Karpas-422 (cell line): ENCODE measurements around the gene PAFAH2. TPM values are rescaled to one million over a fixed set of nuclear protein-coding genes. Genes with fewer than 3 reads are reported as not detected.

Experiments used
- DNase-seq: peaks from one replicate; pipeline ENCODE4 v3.0.0-alpha.2; 2015
- H2AFZ ChIP-seq: fragments of 200-600 bp; sonication (generic); 2 replicates; pipeline ENCODE4 v1.6.1; 2014; ENCODE audit warnings: antibody characterized with exemption, low read length, mixed read lengths
- H3K27ac ChIP-seq: fragments of 200-600 bp; sonication (generic); 2 replicates; pipeline ENCODE4 v1.5.1; 2014; ENCODE audit warnings: mild to moderate bottlenecking, low read length, moderate library complexity
- H3K27me3 ChIP-seq: fragments of 200-600 bp; sonication (generic); 2 replicates; pipeline ENCODE4 v1.6.1; 2014; ENCODE audit warnings: low read length, mixed read lengths
- H3K36me3 ChIP-seq: fragments of 200-600 bp; sonication (generic); 2 replicates; pipeline ENCODE4 v1.6.1; 2014; ENCODE audit warnings: low read length, mixed read lengths; ENCODE audit not compliant: insufficient read depth
- H3K4me1 ChIP-seq: fragments of 200-600 bp; sonication (generic); 2 replicates; pipeline ENCODE4 v1.6.1; 2014; ENCODE audit warnings: mild to moderate bottlenecking, low read length, mixed read lengths
- H3K4me2 ChIP-seq: fragments of 200-600 bp; sonication (generic); 2 replicates; pipeline ENCODE4 v1.6.1; 2014; ENCODE audit warnings: low read length, low read depth, mild to moderate bottlenecking; ENCODE audit not compliant: poor library complexity, severe bottlenecking
- H3K4me3 ChIP-seq: fragments of 200-600 bp; sonication (generic); 2 replicates; pipeline ENCODE4 v1.5.1; 2014; ENCODE audit warnings: mild to moderate bottlenecking, antibody characterized with exemption, low read length, mixed read lengths
- H3K79me2 ChIP-seq: fragments of 200-600 bp; sonication (generic); 2 replicates; pipeline ENCODE4 v1.6.1; 2014; ENCODE audit warnings: mild to moderate bottlenecking, low read length, mixed read lengths
- H3K9ac ChIP-seq: fragments of 200-600 bp; sonication (generic); 2 replicates; pipeline ENCODE4 v1.6.0; 2014; ENCODE audit warnings: low read length
- H3K9me2 ChIP-seq: fragments of 200-600 bp; sonication (generic), shearing (Covaris generic); replicated peaks from 2 replicates; pipeline ENCODE4 v1.6.0; 2014; ENCODE audit warnings: mild to moderate bottlenecking, low read length, moderate library complexity; ENCODE audit not compliant: insufficient read depth
- H3K9me3 ChIP-seq: fragments of 300-700, 200-600 bp; sonication (generic); 2 replicates; pipeline ENCODE4 v1.6.1; 2014; ENCODE audit warnings: low read length, mixed read lengths
- H4K20me1 ChIP-seq: fragments of 200-600 bp; sonication (generic); 2 replicates; pipeline ENCODE4 v1.6.1; 2014; ENCODE audit warnings: mild to moderate bottlenecking, antibody characterized with exemption, low read length, low read depth; ENCODE audit not compliant: insufficient read depth
- small RNA-seq: library from RNA; depleted of rRNA; stranded (forward); fragments of <200 nt; gene quantifications from one replicate; pipeline ENCODE3, GENCODE V24; 2014
- total RNA-seq: library from RNA; depleted of rRNA; stranded (reverse); fragments of >200 nt; shearing (Covaris generic); gene quantifications from 2 replicates; pipeline ENCODE4 v1.2.3, GENCODE V29; 2014; ENCODE audit warnings: low replicate concordance; rRNA removed

The PAFAH2 gene
- total RNA-seq, 1 experiment from 2014 or later = 1.6 TPM

- Histone ChIP-seq H3K79me2 (no peaks in the 10 kb centered on the region), H3K4me2 (no peak overlapping the region), H3K9ac (no peak overlapping the region), H3K27me3 (no peaks in the 10 kb centered on the region), H3K36me3 (no peaks in the 10 kb centered on the region), H3K4me3 (no peak overlapping the region), H3K9me3 (no peaks in the 10 kb centered on the region), H3K4me1 (peaks cover 6% of the 10 kb centered on the region), H3K9me2 (no peaks in the 10 kb centered on the region), H4K20me1 (no peaks in the 10 kb centered on the region), H2AFZ (no peak overlapping the region), H3K27ac (no peak overlapping the region)
- DNase-seq = no peak
Measured at GRCh38 chr1:25911162-25911561, 86.7 kb downstream of the PAFAH2 start.

Small RNAs within 50 kb of the gene (small RNA-seq; reads per million reads assigned to genes)
- not detected for gene RF00283
- gene RF00492 = not detected
- not detected for gene RNU6-110P

Other genes starting within 250 kb of the PAFAH2 start
- gene SELENON, start 197.9 kb downstream of the PAFAH2 start, total RNA-seq = 2.7 and 5.1 TPM in 2 replicates
- 24.3 and 39.6 TPM in 2 replicates for gene MTFR1L, start 178.1 kb downstream of the PAFAH2 start, total RNA-seq
- 7.2 and 11.6 TPM in 2 replicates for gene AUNIP, start 138.6 kb downstream of the PAFAH2 start, total RNA-seq
- 6.3 and 8.4 TPM in 2 replicates for gene PAQR7, start 122.4 kb downstream of the PAFAH2 start, total RNA-seq
- gene STMN1, start 91.6 kb downstream of the PAFAH2 start, total RNA-seq = 160 and 173 TPM in 2 replicates
- gene EXTL1, start 23.7 kb upstream of the PAFAH2 start, total RNA-seq = not detected in 2 replicates
- not detected in 2 replicates for gene SLC30A2, start 48.1 kb upstream of the PAFAH2 start, total RNA-seq
- gene TRIM63, start 69.6 kb upstream of the PAFAH2 start, total RNA-seq = not detected in 2 replicates
- 7.0 and 11.0 TPM in 2 replicates for gene PDIK1L, start 113.8 kb upstream of the PAFAH2 start, total RNA-seq
- gene FAM110D, start 161.0 kb upstream of the PAFAH2 start, total RNA-seq = not detected in 2 replicates
- not detected in 2 replicates for gene C1orf232, start 170.9 kb upstream of the PAFAH2 start, total RNA-seq
- 58.5 and 133 TPM in 2 replicates for gene ZNF593, start 171.8 kb upstream of the PAFAH2 start, total RNA-seq
- 0.18 TPM in 1 of 2 replicates, not detected in the other for gene ZNF593OS, start 173.8 kb upstream of the PAFAH2 start, total RNA-seq
- gene CNKSR1, start 179.4 kb upstream of the PAFAH2 start, total RNA-seq = 0.29 and 1.5 TPM in 2 replicates
- not detected in 2 replicates for gene CATSPER4, start 192.5 kb upstream of the PAFAH2 start, total RNA-seq
- 23.8 and 31.5 TPM in 2 replicates for gene CEP85, start 236.1 kb upstream of the PAFAH2 start, total RNA-seq